Nephron (organoid): ENCODE results near the gene TAF11.

Experiments used
- H3K27ac Mint-ChIP-seq, 3 experiments: 2 replicates each; pipeline ENCODE4 v1.8.0; 2020; ENCODE audit warnings: mixed read lengths in 3 of 3, mild to moderate bottlenecking in 2 of 3, moderate library complexity in 1 of 3
- H3K27me3 Mint-ChIP-seq: 2 replicates; pipeline ENCODE4 v1.8.0; 2021; ENCODE audit warnings: low read depth, mild to moderate bottlenecking, moderate library complexity, mixed read lengths
- H3K36me3 Mint-ChIP-seq: 2 replicates; pipeline ENCODE4 v1.8.0; 2020; ENCODE audit warnings: low read depth, mixed read lengths
- H3K4me1 Mint-ChIP-seq: 2 replicates; pipeline ENCODE4 v1.8.0; 2020; ENCODE audit warnings: mixed read lengths
- H3K4me3 Mint-ChIP-seq, 3 experiments: 2 replicates each; pipeline ENCODE4 v1.8.0; 2020; ENCODE audit warnings: mild to moderate bottlenecking in 3 of 3, mixed read lengths in 3 of 3, moderate library complexity in 2 of 3
- H3K9me3 Mint-ChIP-seq: 2 replicates; pipeline ENCODE4 v1.8.0; 2020; ENCODE audit warnings: mixed read lengths
- TF ChIP-seq, protein P1 (sequence below), 3 experiments: fragments of 200-600 bp; sonication (generic); IDR thresholded peaks; one replicate each; pipeline ENCODE4 v1.5.0; 2021; ENCODE audit warnings: antibody characterized with exemption in 3 of 3; ENCODE audit not compliant: unreplicated experiment in 3 of 3

TAF11 gene

DNA sequence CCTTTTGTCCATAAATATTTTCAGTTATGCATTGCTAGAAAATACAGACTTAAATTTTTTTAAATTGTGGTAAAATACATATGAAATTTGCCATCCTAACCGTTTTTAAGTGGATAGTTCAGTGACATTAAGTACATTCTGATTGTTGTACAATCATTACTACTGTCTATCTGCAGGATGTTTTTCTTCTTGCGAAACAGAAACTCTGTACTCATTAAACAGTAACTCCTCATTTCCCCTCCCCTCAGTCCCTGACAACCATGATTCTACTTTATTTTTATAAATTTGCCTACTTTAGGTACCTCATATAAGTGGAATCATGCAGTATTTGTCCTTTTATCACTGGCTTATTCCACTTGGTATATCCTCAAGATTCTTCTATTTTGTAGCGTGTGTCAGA, 21.3 kb downstream of the TAF11 start:
- Mint-ChIP-seq H3K27me3 (no peaks in the 10 kb centered on the region), H3K9me3 (no peaks in the 10 kb centered on the region), H3K4me1 (peaks cover 19% of the 10 kb centered on the region), H3K27ac (no peak overlapping the region), H3K4me3 (no peak overlapping the region), H3K36me3 (peaks cover 49% of the 10 kb centered on the region)
- TF ChIP-seq, protein P1, sequence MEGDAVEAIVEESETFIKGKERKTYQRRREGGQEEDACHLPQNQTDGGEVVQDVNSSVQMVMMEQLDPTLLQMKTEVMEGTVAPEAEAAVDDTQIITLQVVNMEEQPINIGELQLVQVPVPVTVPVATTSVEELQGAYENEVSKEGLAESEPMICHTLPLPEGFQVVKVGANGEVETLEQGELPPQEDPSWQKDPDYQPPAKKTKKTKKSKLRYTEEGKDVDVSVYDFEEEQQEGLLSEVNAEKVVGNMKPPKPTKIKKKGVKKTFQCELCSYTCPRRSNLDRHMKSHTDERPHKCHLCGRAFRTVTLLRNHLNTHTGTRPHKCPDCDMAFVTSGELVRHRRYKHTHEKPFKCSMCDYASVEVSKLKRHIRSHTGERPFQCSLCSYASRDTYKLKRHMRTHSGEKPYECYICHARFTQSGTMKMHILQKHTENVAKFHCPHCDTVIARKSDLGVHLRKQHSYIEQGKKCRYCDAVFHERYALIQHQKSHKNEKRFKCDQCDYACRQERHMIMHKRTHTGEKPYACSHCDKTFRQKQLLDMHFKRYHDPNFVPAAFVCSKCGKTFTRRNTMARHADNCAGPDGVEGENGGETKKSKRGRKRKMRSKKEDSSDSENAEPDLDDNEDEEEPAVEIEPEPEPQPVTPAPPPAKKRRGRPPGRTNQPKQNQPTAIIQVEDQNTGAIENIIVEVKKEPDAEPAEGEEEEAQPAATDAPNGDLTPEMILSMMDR (IDR thresholded peaks at IDR 0.05; ENCODE audit: unreplicated experiment in 3 of 3), result no peak

DNA sequence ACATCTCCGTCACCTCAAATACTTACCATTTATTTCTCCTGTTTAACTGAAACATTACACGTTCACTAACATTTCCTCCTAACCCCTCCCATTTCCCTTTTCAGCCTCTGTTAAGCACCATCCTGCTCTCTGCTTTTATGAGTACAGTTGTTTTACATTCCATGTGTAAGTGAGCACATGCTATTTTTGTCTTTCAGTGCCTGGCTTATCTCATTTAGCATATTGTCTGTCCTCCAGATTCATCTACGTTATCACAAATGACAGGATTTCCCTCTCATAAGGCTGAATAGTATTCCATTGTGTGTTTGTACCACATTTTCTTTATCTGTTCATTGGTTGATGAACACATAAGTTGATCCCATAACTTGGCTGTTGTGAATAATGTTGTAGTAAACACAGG, 22.7 kb downstream of the TAF11 start:
- TF ChIP-seq, protein P1 (IDR thresholded peaks at IDR 0.05; ENCODE audit: unreplicated experiment in 3 of 3), result no peak
- Mint-ChIP-seq H3K9me3 (no peaks in the 10 kb centered on the region), H3K36me3 (peaks cover 42% of the 10 kb centered on the region), H3K27ac (peak overlapping the region; percentile 10 to 47 (median 19)), H3K4me3 (peak overlapping the region in 1 of 3 experiments; percentile 2), H3K4me1 (peaks cover 19% of the 10 kb centered on the region), H3K27me3 (no peaks in the 10 kb centered on the region)

DNA sequence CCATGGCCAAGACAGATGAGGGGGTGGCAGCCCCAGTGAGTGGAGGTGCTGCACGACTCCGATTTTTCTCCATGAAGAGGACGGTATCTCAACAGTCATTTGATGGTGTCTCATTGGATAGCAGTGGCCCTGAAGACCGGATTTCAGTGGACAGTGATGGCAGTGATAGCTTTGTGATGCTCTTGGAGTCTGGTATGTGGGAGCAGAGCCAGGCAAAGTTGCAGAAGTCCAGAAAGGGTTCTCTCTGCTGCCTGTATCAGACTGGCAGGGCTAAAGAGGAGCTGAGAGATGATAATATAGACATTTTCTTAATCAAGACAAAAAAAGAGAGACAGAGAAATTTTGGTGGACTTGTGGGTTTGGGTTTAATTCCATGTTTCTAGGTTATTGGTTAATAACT, 23.8 kb downstream of the TAF11 start:
- H3K4me3 Mint-ChIP-seq, result no peak overlapping the region
- H3K4me1 Mint-ChIP-seq, result peaks cover 19% of the 10 kb centered on the region
- TF ChIP-seq, protein P1 (IDR thresholded peaks at IDR 0.05; ENCODE audit: unreplicated experiment in 3 of 3), result no peak
- H3K36me3 Mint-ChIP-seq, result peaks cover 37% of the 10 kb centered on the region
- H3K27me3 Mint-ChIP-seq, result no peaks in the 10 kb centered on the region
- no peak overlapping the region for H3K27ac Mint-ChIP-seq
- no peaks in the 10 kb centered on the region for H3K9me3 Mint-ChIP-seq

DNA sequence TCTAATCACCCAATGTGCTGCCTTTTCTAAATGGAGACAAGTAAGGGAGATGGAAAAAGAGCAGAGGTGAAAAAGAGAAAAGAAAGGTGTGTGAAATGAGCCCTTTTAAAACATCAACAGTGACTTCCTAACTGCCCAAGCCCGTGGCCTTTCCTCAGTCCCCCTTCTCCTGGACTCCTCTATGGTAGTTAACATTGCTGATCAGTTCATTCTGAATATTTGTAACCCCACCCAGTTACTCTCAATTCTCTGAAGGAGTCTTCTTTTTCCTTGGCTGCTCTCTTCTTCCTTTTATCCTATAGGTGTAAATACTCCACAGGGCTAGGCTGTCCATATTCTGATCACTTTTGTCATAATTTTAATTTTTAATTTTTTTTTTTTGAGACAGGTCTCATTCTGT, 27.1 kb downstream of the TAF11 start:
- TF ChIP-seq, protein P1 (IDR thresholded peaks at IDR 0.05; ENCODE audit: unreplicated experiment in 3 of 3), result no peak
- Mint-ChIP-seq H3K4me3 (no peak overlapping the region), H3K4me1 (peaks cover 17% of the 10 kb centered on the region), H3K27ac (no peak overlapping the region), H3K9me3 (no peaks in the 10 kb centered on the region), H3K36me3 (peaks cover 57% of the 10 kb centered on the region), H3K27me3 (no peaks in the 10 kb centered on the region)

DNA sequence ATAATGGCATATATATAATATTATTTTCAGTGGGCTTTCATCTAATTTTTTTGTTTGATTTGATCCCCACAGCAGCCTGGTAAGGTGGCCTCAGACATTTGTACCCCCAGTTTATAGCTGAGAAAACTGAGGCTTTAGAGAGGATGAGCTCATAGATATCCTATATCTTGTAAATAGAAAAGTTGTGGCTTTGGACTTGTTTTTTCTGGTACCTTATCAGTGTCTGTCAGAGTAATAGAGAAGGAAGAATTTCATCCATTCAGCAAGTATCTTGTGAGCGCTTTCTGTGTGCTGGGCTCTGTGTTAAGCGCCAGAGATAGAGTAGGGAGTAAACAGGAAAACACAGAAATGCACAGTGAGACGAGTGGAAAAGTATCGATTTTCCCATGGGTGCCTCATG, 27.9 kb downstream of the TAF11 start:
- Mint-ChIP-seq H3K27me3 (no peaks in the 10 kb centered on the region), H3K36me3 (peaks cover 54% of the 10 kb centered on the region), H3K4me1 (peaks cover 12% of the 10 kb centered on the region), H3K9me3 (no peaks in the 10 kb centered on the region), H3K4me3 (no peak overlapping the region), H3K27ac (no peak overlapping the region)
- TF ChIP-seq, protein P1 (IDR thresholded peaks at IDR 0.05; ENCODE audit: unreplicated experiment in 3 of 3), result no peak

DNA sequence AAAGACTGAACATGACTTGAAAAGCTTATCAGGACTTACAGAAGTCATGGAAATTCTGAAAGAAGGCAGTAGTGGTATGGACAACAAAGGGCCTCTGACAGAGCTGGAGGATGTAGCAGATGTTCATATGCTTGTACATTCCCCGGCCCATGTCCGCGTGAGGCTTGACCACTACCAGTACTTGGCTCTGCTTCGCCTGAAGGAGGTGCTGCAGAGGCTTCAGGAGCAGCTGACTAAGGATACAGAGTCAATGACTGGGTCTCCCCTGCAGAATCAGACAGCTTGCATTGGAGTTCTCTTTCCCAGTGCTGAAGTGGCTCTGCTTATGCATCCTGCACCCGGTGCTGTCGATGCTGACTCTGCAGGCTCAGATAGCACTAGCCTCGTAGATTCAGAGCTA, 29.2 kb downstream of the TAF11 start:
- TF ChIP-seq, protein P1 (IDR thresholded peaks at IDR 0.05; ENCODE audit: unreplicated experiment in 3 of 3), result no peak
- Mint-ChIP-seq H3K27me3 (no peaks in the 10 kb centered on the region), H3K36me3 (peaks cover 50% of the 10 kb centered on the region), H3K27ac (no peak overlapping the region), H3K4me3 (no peak overlapping the region), H3K9me3 (no peaks in the 10 kb centered on the region), H3K4me1 (peaks cover 3% of the 10 kb centered on the region)
